Fibroblast of villous mesenchyme (primary cell): ENCODE results near the gene TRIP4. TPM values are rescaled to one million over a fixed set of nuclear protein-coding genes. Genes with fewer than 3 reads are reported as not detected.
"Not testable (repeated sequence)": the region's sequence is repeated elsewhere in the genome, so short reads cannot be mapped to it uniquely, and the experiment has no call there.

ENCODE experiments used
- DNase-seq: peaks from one replicate; pipeline ENCODE4 v3.0.0-alpha.2; 2010; ENCODE audit warnings: low read depth
- H3K4me3 ChIP-seq: 2 replicates; pipeline ENCODE4 v1.5.1; 2011; ENCODE audit warnings: low read depth, mild to moderate bottlenecking, low read length
- CTCF ChIP-seq: IDR thresholded peaks from 2 replicates; pipeline ENCODE4 v1.5.1; 2012; ENCODE audit warnings: low read depth, mild to moderate bottlenecking, low read length; ENCODE audit not compliant: insufficient read depth
- total RNA-seq: library from RNA; depleted of rRNA; stranded (reverse); fragments of >200 nt; gene quantifications from 2 replicates; pipeline ENCODE4 v1.2.3, GENCODE V29; 2012

The TRIP4 gene
- 10.8 and 11.6 TPM in 2 replicates for total RNA-seq

GRCh38 chr15:64387562-64388168 is at the start of gene TRIP4:
Gene TRIP4, plus strand, starts transcription at chr15:64387836. Its CDS starts 28 bp downstream, at chr15:64387864.
- no peak for TF ChIP-seq CTCF
- DNase-seq, result peak; percentile 98
- peak within 1 kb of the TSS; percentile 72 for H3K4me3 ChIP-seq

GRCh38 chr15:64340355-64340754 is 47.3 kb upstream of the TRIP4 start:
- no peak for DNase-seq
- TF ChIP-seq CTCF, result no peak
- no peak overlapping the region for H3K4me3 ChIP-seq

GRCh38 chr15:64341961-64342360 is 45.7 kb upstream of the TRIP4 start:
- no peak for TF ChIP-seq CTCF
- DNase-seq, result no peak
- H3K4me3 ChIP-seq, result no peak overlapping the region

DNA sequence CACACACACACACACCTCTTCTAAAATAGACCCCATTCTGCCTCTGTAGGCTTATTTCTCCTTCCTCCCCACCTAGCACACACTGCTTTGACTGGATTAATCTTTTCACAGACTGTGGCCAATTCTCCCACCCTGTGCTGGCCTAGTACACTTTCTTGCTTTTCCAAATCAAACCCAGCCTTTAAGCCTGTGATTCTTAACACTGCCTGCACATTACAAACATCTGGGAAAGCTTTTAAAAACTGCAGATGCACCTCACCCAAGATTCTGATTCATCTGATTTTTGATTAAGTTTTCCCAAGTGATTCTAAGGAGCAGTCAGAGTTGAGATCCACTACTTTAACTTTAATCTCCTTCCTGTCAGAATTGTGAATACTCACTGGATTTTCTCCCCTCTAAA is 44.4 kb upstream of the TRIP4 start:
- no peak for TF ChIP-seq CTCF
- no peak for DNase-seq

GRCh38 chr15:64343841-64344240 is 43.8 kb upstream of the TRIP4 start:
- H3K4me3 ChIP-seq, result no peak overlapping the region
- no peak for DNase-seq
- no peak for TF ChIP-seq CTCF

More for the DNA sequence above, 44.4 kb upstream of the TRIP4 start:
- H3K4me3 ChIP-seq, result no peak overlapping the region

GRCh38 chr15:64344651-64345294 is 42.9 kb upstream of the TRIP4 start:
- no peak overlapping the region for H3K4me3 ChIP-seq
- no peak for TF ChIP-seq CTCF
- DNase-seq, result peak; percentile 72

GRCh38 chr15:64346242-64346641 is 41.4 kb upstream of the TRIP4 start:
- H3K4me3 ChIP-seq, DNase-seq: not testable (repeated sequence)
